ENCODE measurements around the gene C9orf50.

Gene C9orf50

GRCh38 chr9:129602598-129603415 is 18.1 kb downstream of the C9orf50 start:
- TF ChIP-seq GATA2 (IDR thresholded peaks at IDR 0.05; ENCODE audit: low read depth, low read length) (no peak), GATA3 (IDR thresholded peaks at IDR 0.05; ENCODE audit: low read depth, low read length) (no peak)

- no peak for TF ChIP-seq GATA3 (IDR thresholded peaks at IDR 0.05; ENCODE audit: low read depth, low read length)
- no peak for TF ChIP-seq GATA2 (IDR thresholded peaks at IDR 0.05; ENCODE audit: low read depth, low read length)
Measured at GRCh38 chr9:129601082-129601674, 19.7 kb downstream of the C9orf50 start.

- no peak for TF ChIP-seq GATA3 (IDR thresholded peaks at IDR 0.05; ENCODE audit: low read depth, low read length)
- no peak for TF ChIP-seq GATA2 (IDR thresholded peaks at IDR 0.05; ENCODE audit: low read depth, low read length)
Measured at GRCh38 chr9:129598089-129598596, 22.8 kb downstream of the C9orf50 start.

GRCh38 chr9:129597355-129598088 is 23.4 kb downstream of the C9orf50 start:
- TF ChIP-seq GATA2 (IDR thresholded peaks at IDR 0.05; ENCODE audit: low read depth, low read length) (no peak), GATA3 (IDR thresholded peaks at IDR 0.05; ENCODE audit: low read depth, low read length) (no peak)

GRCh38 chr9:129596541-129597331 is 24.2 kb downstream of the C9orf50 start:
- TF ChIP-seq GATA3 (IDR thresholded peaks at IDR 0.05; ENCODE audit: low read depth, low read length), result no peak
- no peak for TF ChIP-seq GATA2 (IDR thresholded peaks at IDR 0.05; ENCODE audit: low read depth, low read length)

- TF ChIP-seq GATA3 (IDR thresholded peaks at IDR 0.05; ENCODE audit: low read depth, low read length) (no peak), GATA2 (IDR thresholded peaks at IDR 0.05; ENCODE audit: low read depth, low read length) (no peak)
Measured at GRCh38 chr9:129595903-129596540, 24.9 kb downstream of the C9orf50 start.

- TF ChIP-seq GATA3 (IDR thresholded peaks at IDR 0.05; ENCODE audit: low read depth, low read length), result no peak
Measured at GRCh38 chr9:129595311-129595741, 25.6 kb downstream of the C9orf50 start.

- TF ChIP-seq GATA3 (IDR thresholded peaks at IDR 0.05; ENCODE audit: low read depth, low read length), result no peak
- no peak for TF ChIP-seq GATA2 (IDR thresholded peaks at IDR 0.05; ENCODE audit: low read depth, low read length)
Measured at GRCh38 chr9:129594632-129595031, 26.3 kb downstream of the C9orf50 start.

GRCh38 chr9:129591916-129592315 is 29.0 kb downstream of the C9orf50 start:
- TF ChIP-seq GATA3 (IDR thresholded peaks at IDR 0.05; ENCODE audit: low read depth, low read length) (no peak), GATA2 (IDR thresholded peaks at IDR 0.05; ENCODE audit: low read depth, low read length) (no peak)

GRCh38 chr9:129590466-129590865 is 30.4 kb downstream of the C9orf50 start:
- TF ChIP-seq GATA3 (IDR thresholded peaks at IDR 0.05; ENCODE audit: low read depth, low read length) (no peak), GATA2 (IDR thresholded peaks at IDR 0.05; ENCODE audit: low read depth, low read length) (no peak)

GRCh38 chr9:129587487-129588262 is 33.2 kb downstream of the C9orf50 start:
- no peak for TF ChIP-seq GATA3 (IDR thresholded peaks at IDR 0.05; ENCODE audit: low read depth, low read length)
- TF ChIP-seq GATA2 (IDR thresholded peaks at IDR 0.05; ENCODE audit: low read depth, low read length), result no peak

GRCh38 chr9:129586685-129587084 is 34.2 kb downstream of the C9orf50 start:
- no peak for TF ChIP-seq GATA2 (IDR thresholded peaks at IDR 0.05; ENCODE audit: low read depth, low read length)
- no peak for TF ChIP-seq GATA3 (IDR thresholded peaks at IDR 0.05; ENCODE audit: low read depth, low read length)
